ENCODE data around the gene MICOS13.

GRCh38 chr19:5637971-5638370 is 42.3 kb downstream of the MICOS13 start:
- TF ChIP-seq CTCF (conservative IDR thresholded peaks at IDR 0.05 in 1 of 2, IDR thresholded peaks at IDR 0.05 in 1 of 2; ENCODE audit: extremely low read depth in 1 of 2, insufficient read depth in 1 of 2, low read depth in 1 of 2, low read length in 2 of 2) (no peak), EZH2 (IDR thresholded peaks at IDR 0.05; ENCODE audit: borderline replicate concordance, low read length) (no peak)
